Fibroblast of pulmonary artery (primary cell): ENCODE results near the gene TRPV2.

Experiments
- DNase-seq: peaks from one replicate; pipeline ENCODE4 v3.0.0-alpha.2; 2010; ENCODE audit warnings: low read depth
- H3K4me3 ChIP-seq: replicated peaks from 2 replicates; pipeline ENCODE4 v1.5.1; 2011; ENCODE audit warnings: low read depth, mild to moderate bottlenecking, control low read depth, low read length, moderate library complexity
- CTCF ChIP-seq: IDR thresholded peaks from 2 replicates; pipeline ENCODE4 v1.5.1; 2011; ENCODE audit warnings: mild to moderate bottlenecking, control low read depth, low read length, inconsistent platforms; ENCODE audit errors: missing control alignments

The TRPV2 gene

GRCh38 chr17:16418685-16419068, 3.3 kb downstream of the TRPV2 start:
- no peak for DNase-seq

GRCh38 chr17:16419074-16419928, 3.9 kb downstream of the TRPV2 start:
- H3K4me3 ChIP-seq: no peak overlapping the region
- TF ChIP-seq CTCF: no peak
- peak; percentile 77 for DNase-seq

More at GRCh38 chr17:16418685-16419068, 3.3 kb downstream of the TRPV2 start:
- no peak for TF ChIP-seq CTCF
- no peak overlapping the region for H3K4me3 ChIP-seq

- DNase-seq: peak; percentile 42
- no peak overlapping the region for H3K4me3 ChIP-seq
- TF ChIP-seq CTCF: no peak
These were observed 4.5 kb downstream of the TRPV2 start for GRCh38 chr17:16419929-16420271.

GRCh38 chr17:16422416-16422815, 7.0 kb downstream of the TRPV2 start:
- H3K4me3 ChIP-seq: no peak overlapping the region
- TF ChIP-seq CTCF: no peak
- no peak for DNase-seq

- no peak for TF ChIP-seq CTCF
- DNase-seq: no peak
- no peak overlapping the region for H3K4me3 ChIP-seq
These were observed 8.0 kb downstream of the TRPV2 start for GRCh38 chr17:16423226-16423872.

GRCh38 chr17:16425202-16425601, 9.8 kb downstream of the TRPV2 start:
- TF ChIP-seq CTCF: no peak
- DNase-seq: no peak
- H3K4me3 ChIP-seq: no peak overlapping the region
